ENCODE measurements around the gene STEAP3. TPM values are rescaled to one million over a fixed set of nuclear protein-coding genes. Genes with fewer than 3 reads are reported as not detected.

The STEAP3 gene
- total RNA-seq, 2 donors from 2014 or later = 4.4 to 7.9 TPM

- H3K4me3 Mint-ChIP-seq = no peak overlapping the region
- Histone ChIP-seq H3K4me3 (ENCODE audit: low read length) (no peak overlapping the region), H3K36me3 (ENCODE audit: control insufficient read depth, insufficient read depth, low read length) (no peaks in the 10 kb centered on the region), H3K9ac (ENCODE audit: extremely low read depth, low read length, poor library complexity, severe bottlenecking) (no peak overlapping the region), H3K27me3 (ENCODE audit: control insufficient read depth, insufficient read depth, low read length, poor library complexity, severe bottlenecking) (no peaks in the 10 kb centered on the region), H3K4me1 (ENCODE audit: control insufficient read depth, insufficient read depth, low read length) (no peaks in the 10 kb centered on the region), H3K27ac (ENCODE audit: low read depth, low read length) (no peak overlapping the region), H3K9me3 (ENCODE audit: control insufficient read depth, low read length) (no peaks in the 10 kb centered on the region)
- 80 to 84% methylated on average over 1 to 4 of the region's 4 CpGs for WGBS, 2 experiments (ENCODE audit: insufficient coverage in 1 of 2, insufficient read length in 1 of 2)
- H3K27me3 Mint-ChIP-seq (ENCODE audit: insufficient read depth) = peaks cover 5% of the 10 kb centered on the region
- no peak for DNase-seq
- TF ChIP-seq, protein P1, sequence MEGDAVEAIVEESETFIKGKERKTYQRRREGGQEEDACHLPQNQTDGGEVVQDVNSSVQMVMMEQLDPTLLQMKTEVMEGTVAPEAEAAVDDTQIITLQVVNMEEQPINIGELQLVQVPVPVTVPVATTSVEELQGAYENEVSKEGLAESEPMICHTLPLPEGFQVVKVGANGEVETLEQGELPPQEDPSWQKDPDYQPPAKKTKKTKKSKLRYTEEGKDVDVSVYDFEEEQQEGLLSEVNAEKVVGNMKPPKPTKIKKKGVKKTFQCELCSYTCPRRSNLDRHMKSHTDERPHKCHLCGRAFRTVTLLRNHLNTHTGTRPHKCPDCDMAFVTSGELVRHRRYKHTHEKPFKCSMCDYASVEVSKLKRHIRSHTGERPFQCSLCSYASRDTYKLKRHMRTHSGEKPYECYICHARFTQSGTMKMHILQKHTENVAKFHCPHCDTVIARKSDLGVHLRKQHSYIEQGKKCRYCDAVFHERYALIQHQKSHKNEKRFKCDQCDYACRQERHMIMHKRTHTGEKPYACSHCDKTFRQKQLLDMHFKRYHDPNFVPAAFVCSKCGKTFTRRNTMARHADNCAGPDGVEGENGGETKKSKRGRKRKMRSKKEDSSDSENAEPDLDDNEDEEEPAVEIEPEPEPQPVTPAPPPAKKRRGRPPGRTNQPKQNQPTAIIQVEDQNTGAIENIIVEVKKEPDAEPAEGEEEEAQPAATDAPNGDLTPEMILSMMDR (conservative IDR thresholded peaks at IDR 0.05) = no peak
- no peak overlapping the region for H3K27ac Mint-ChIP-seq
- no peaks in the 10 kb centered on the region for H3K4me1 Mint-ChIP-seq
- peaks cover 6% of the 10 kb centered on the region for H3K9me3 Mint-ChIP-seq
- H3K36me3 Mint-ChIP-seq (ENCODE audit: low read depth) = no peaks in the 10 kb centered on the region
These were observed 45.8 kb upstream of the STEAP3 start for GRCh38 chr2:119177838-119178190.

GRCh38 chr2:119178776-119179175 lies 44.9 kb upstream of the STEAP3 start:
- no peaks in the 10 kb centered on the region for H3K36me3 Mint-ChIP-seq (ENCODE audit: low read depth)
- no peak overlapping the region for H3K4me3 ChIP-seq (ENCODE audit: low read length)
- no peaks in the 10 kb centered on the region for H3K4me1 ChIP-seq (ENCODE audit: control insufficient read depth, insufficient read depth, low read length)
- H3K4me1 Mint-ChIP-seq = no peaks in the 10 kb centered on the region
- WGBS, 2 experiments (ENCODE audit: insufficient coverage in 1 of 2, insufficient read length in 1 of 2) = 89 to 94% methylated on average over 3 to 6 of the region's 6 CpGs
- no peaks in the 10 kb centered on the region for H3K27me3 ChIP-seq (ENCODE audit: control insufficient read depth, insufficient read depth, low read length, poor library complexity, severe bottlenecking)
- no peaks in the 10 kb centered on the region for H3K36me3 ChIP-seq (ENCODE audit: control insufficient read depth, insufficient read depth, low read length)
- H3K27me3 Mint-ChIP-seq (ENCODE audit: insufficient read depth) = peaks cover 5% of the 10 kb centered on the region
- H3K9me3 ChIP-seq (ENCODE audit: control insufficient read depth, low read length) = no peaks in the 10 kb centered on the region
- H3K4me3 Mint-ChIP-seq = no peak overlapping the region
- H3K9me3 Mint-ChIP-seq = peaks cover 6% of the 10 kb centered on the region
- DNase-seq = no peak
- no peak overlapping the region for H3K27ac ChIP-seq (ENCODE audit: low read depth, low read length)
- H3K9ac ChIP-seq (ENCODE audit: extremely low read depth, low read length, poor library complexity, severe bottlenecking) = no peak overlapping the region
- TF ChIP-seq, protein P1 (conservative IDR thresholded peaks at IDR 0.05) = no peak
- H3K27ac Mint-ChIP-seq = no peak overlapping the region

- H3K27ac Mint-ChIP-seq = no peak overlapping the region
These were observed 44.4 kb upstream of the STEAP3 start for GRCh38 chr2:119179202-119179601.

More at GRCh38 chr2:119179202-119179601, 44.4 kb upstream of the STEAP3 start:
- DNase-seq = no peak
- Histone ChIP-seq H3K9me3 (ENCODE audit: control insufficient read depth, low read length) (no peaks in the 10 kb centered on the region), H3K9ac (ENCODE audit: extremely low read depth, low read length, poor library complexity, severe bottlenecking) (no peak overlapping the region), H3K4me1 (ENCODE audit: control insufficient read depth, insufficient read depth, low read length) (no peaks in the 10 kb centered on the region), H3K36me3 (ENCODE audit: control insufficient read depth, insufficient read depth, low read length) (no peaks in the 10 kb centered on the region), H3K27ac (ENCODE audit: low read depth, low read length) (no peak overlapping the region), H3K4me3 (ENCODE audit: low read length) (no peak overlapping the region), H3K27me3 (ENCODE audit: control insufficient read depth, insufficient read depth, low read length, poor library complexity, severe bottlenecking) (no peaks in the 10 kb centered on the region)
- TF ChIP-seq, protein P1 (conservative IDR thresholded peaks at IDR 0.05) = no peak
- peaks cover 5% of the 10 kb centered on the region for H3K27me3 Mint-ChIP-seq (ENCODE audit: insufficient read depth)
- H3K9me3 Mint-ChIP-seq = peaks cover 6% of the 10 kb centered on the region
- no peak overlapping the region for H3K4me3 Mint-ChIP-seq
- H3K4me1 Mint-ChIP-seq = no peaks in the 10 kb centered on the region
- 90 to 93% methylated on average over 2 of the region's 2 CpGs for WGBS, 2 experiments (ENCODE audit: insufficient coverage in 1 of 2, insufficient read length in 1 of 2)
- H3K36me3 Mint-ChIP-seq (ENCODE audit: low read depth) = no peaks in the 10 kb centered on the region
